Adrenal gland (tissue), 12 donors: ENCODE data around the gene PIK3C2G. TPM values are rescaled to one million over a fixed set of nuclear protein-coding genes. Genes with fewer than 3 reads are reported as not detected.
"Not testable (repeated sequence)": the region's sequence is repeated elsewhere in the genome, so short reads cannot be mapped to it uniquely, and the experiment has no call there.

ENCODE experiments used
- DNase-seq, 7 donors: peaks; one replicate each; pipeline ENCODE4 v3.0.0-alpha.2; 2019 to 2020
- H3K27ac ChIP-seq, 5 donors: fragments of 200-600 bp; sonication (generic) in 4 of 5; 1 replicate in 3 of 5; 2 replicates in 2 of 5; pipeline versions ENCODE4 v1.5.1 to v1.8.0; 2016 to 2020; ENCODE audit warnings: mild to moderate bottlenecking in 1 of 5
- H3K27me3 ChIP-seq: fragments of 200-600 bp; 2 replicates; pipeline ENCODE4 v1.8.0; 2021
- H3K36me3 ChIP-seq, 2 donors: fragments of 200-600 bp; replicated peaks in 1 of 2; 1 replicate in 1 of 2; 2 replicates in 1 of 2; pipeline versions ENCODE4 v1.5.1 to v1.8.0; 2018 to 2022
- H3K4me1 ChIP-seq, 2 donors: fragments of 200-600 bp; replicated peaks in 1 of 2; 1 replicate in 1 of 2; 2 replicates in 1 of 2; pipeline versions ENCODE4 v1.5.1 to v1.8.0; 2018 to 2021
- H3K4me3 ChIP-seq, 4 donors: fragments of 200-600 bp; sonication (generic) in 3 of 4; one replicate each; pipeline ENCODE4 v1.5.1; 2016 to 2018
- H3K9me3 ChIP-seq, 3 donors: fragments of 200-600 bp; sonication (generic) in 1 of 3; replicated peaks in 1 of 3; 1 replicate in 2 of 3; 2 replicates in 1 of 3; pipeline versions ENCODE4 v1.5.1 to v1.8.0; 2016 to 2021
- CTCF ChIP-seq, 6 experiments: fragments of 450-650 bp in 4 of 6; fragments of 200-600 bp in 2 of 6; sonication (generic) in 1 of 6; IDR thresholded peaks; 1 replicate in 5 of 6; 2 replicates in 1 of 6; pipeline versions ENCODE4 v1.5.1 to v1.8.0; 2016 to 2021; ENCODE audit warnings: antibody characterized with exemption in 6 of 6, mild to moderate bottlenecking in 2 of 6, moderate library complexity in 1 of 6
- POLR2A ChIP-seq, 2 donors: fragments of 450-650 bp; IDR thresholded peaks; one replicate each; pipeline ENCODE4 v1.6.1; 2017; ENCODE audit warnings: antibody characterized with exemption in 2 of 2, mild to moderate bottlenecking in 2 of 2, moderate library complexity in 1 of 2
- WGBS, 4 donors: extraction: QIAGEN DNeasy Blood & Tissue Kit in 2 of 4; methylation state at CpG; one replicate each; pipeline versions ENCODE4 v1.1.5 to v1.1.7; 2013 to 2017; 5-methylcytosine and 5-hydroxymethylcytosine counted together
- intact Hi-C, 2 donors: fragments of 100-400 bp; cut with DNase I; formaldehyde crosslinking; loops; one replicate each; pipeline versions ENCODE4 v1.14.1 to v1.15.0; 2022 to 2023
- polyA plus RNA-seq, 3 donors: library from polyadenylated mRNA; stranded (reverse); fragments of 200-250 nt in 2 of 3; fragments of 350-450 nt in 1 of 3; fragmentation: Illumina TruSeq in 1 of 3; extraction: RNeasy Lipid Tissue Mini Kit (QIAGEN cat#74804) in 1 of 3; gene quantifications; one replicate each; pipeline ENCODE4 v1.2.3, GENCODE V29; 2013 to 2014
- total RNA-seq, 9 donors: library from RNA; depleted of rRNA in 4 of 9; stranded (reverse); fragments of >200 nt in 4 of 9; fragments of 120-200 nt in 1 of 9; fragmentation: NEBNext Ultra II Directional in 1 of 9; extraction: Animal tissue kit (Norgen Biotek cat#: 25700) in 1 of 9; gene quantifications; one replicate each; pipeline versions ENCODE4 v1.1.0 to v1.2.4, GENCODE V29; 2013 to 2023
- donor health status: healthy with polysubstance abuse.
- donor health status: Bipolar disorder and iron deficiency.
- donor health status: DM: yes; HTN: yes; CAD: no.
- donor health status: DM: no; HTN: no; CAD: no.
- donor health status: DM: no; HTN: no; CAD: no.
- donor health status: DM: yes; HTN: yes; CAD: no.

Gene PIK3C2G
- total and polyA plus RNA-seq, 12 donors = 0.11 to 1.3 (median 0.54) TPM

GRCh38 chr12:18521461-18521860 lies 260.1 kb downstream of the PIK3C2G start:
- intact Hi-C loops = no loop called here
- Histone ChIP-seq H3K4me3 (no peak overlapping the region), H3K4me1 (no peaks in the 10 kb centered on the region), H3K9me3 (peaks cover 0 to 13% (median 0%) of the 10 kb centered on the region in 3 donors), H3K27ac (no peak overlapping the region), H3K36me3 (no peaks in the 10 kb centered on the region), H3K27me3 (no peaks in the 10 kb centered on the region)
- WGBS, 4 donors = 91 to 100% (median 97%) methylated on average over 4 to 6 of the region's 6 CpGs
- TF ChIP-seq CTCF (IDR thresholded peaks at IDR 0.05) (no peak), POLR2A (IDR thresholded peaks at IDR 0.05) (no peak)
- no peak for DNase-seq

GRCh38 chr12:18522806-18523205 lies 261.5 kb downstream of the PIK3C2G start:
- no peak for DNase-seq
- Histone ChIP-seq H3K4me1 (no peaks in the 10 kb centered on the region), H3K27me3 (no peaks in the 10 kb centered on the region), H3K9me3 (peaks cover 0 to 13% (median 0%) of the 10 kb centered on the region in 3 donors), H3K36me3 (no peaks in the 10 kb centered on the region), H3K27ac (no peak overlapping the region), H3K4me3 (no peak overlapping the region)
- WGBS, 4 donors = 54 to 81% (median 70%) methylated on average over 1 of the region's 1 CpG
- intact Hi-C loops = no loop called here
- TF ChIP-seq CTCF (IDR thresholded peaks at IDR 0.05) = no peak
- TF ChIP-seq POLR2A (IDR thresholded peaks at IDR 0.05) = no peak

DNA sequence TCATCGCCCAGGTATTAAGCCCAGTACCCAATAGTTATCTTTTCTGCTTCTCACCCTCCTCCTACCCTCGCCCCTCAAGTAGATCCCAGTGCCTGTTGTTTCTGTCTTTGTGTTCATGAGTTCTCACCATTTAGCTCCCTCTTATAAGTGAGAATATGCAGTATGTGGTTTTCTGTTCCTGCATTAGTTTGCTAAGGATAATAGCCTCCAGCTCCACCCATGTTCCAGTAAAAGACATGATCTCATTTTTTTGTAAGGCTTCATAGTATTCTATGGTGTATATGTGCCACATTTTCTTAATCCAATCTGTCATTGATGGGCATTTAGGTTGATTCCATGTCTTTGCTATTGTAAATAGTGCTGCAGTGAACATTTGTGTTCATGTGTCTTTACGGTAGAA lies 281.2 kb downstream of the PIK3C2G start:
- H3K9me3 ChIP-seq, H3K4me3 ChIP-seq, intact Hi-C loops, H3K27me3 ChIP-seq, H3K27ac ChIP-seq, DNase-seq, H3K36me3 ChIP-seq: not testable (repeated sequence)
- peaks cover 20 to 33% of the 10 kb centered on the region in 2 donors for H3K4me1 ChIP-seq
- 92 to 99% (median 93%) methylated on average over 3 of the region's 3 CpGs for WGBS, 4 donors

- intact Hi-C loops = no loop called here
- H3K4me3 ChIP-seq = no peak overlapping the region
- peak in 5 of 7 donors; percentile 20 to 50 (median 32) for DNase-seq
- H3K27ac ChIP-seq = peak overlapping the region in 4 of 5 donors; percentile 13 to 70 (median 58)
- no peaks in the 10 kb centered on the region for H3K36me3 ChIP-seq
- 70 to 93% (median 84%) methylated on average over 1 of the region's 1 CpG for WGBS, 4 donors
- no peaks in the 10 kb centered on the region for H3K27me3 ChIP-seq
- TF ChIP-seq CTCF (IDR thresholded peaks at IDR 0.05) (no peak), POLR2A (IDR thresholded peaks at IDR 0.05) (peak in 1 of 2 donors; percentile 32)
- no peaks in the 10 kb centered on the region for H3K9me3 ChIP-seq
- H3K4me1 ChIP-seq = peaks cover 20 to 33% of the 10 kb centered on the region in 2 donors
Observed at GRCh38 chr12:18546399-18546798, 285.1 kb downstream of the PIK3C2G start.

DNA sequence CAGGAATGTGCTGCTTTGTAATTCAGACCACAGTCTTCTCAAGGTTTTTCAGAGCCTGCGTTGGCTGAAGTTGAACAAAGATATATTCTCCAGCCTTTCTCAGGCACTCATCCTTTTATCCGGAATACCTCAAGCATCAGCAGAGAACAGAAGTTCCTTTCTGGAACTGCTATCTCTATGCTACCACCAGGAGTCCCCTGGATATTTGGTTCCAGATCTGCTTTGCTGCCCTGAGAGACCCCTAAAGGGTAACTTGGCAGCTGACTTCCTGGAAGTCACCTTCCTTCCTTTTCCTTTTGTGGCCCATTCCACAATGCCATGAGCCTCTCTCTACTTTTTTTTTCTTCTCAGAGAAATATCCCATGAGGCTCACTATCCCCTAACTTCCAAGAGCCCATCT lies 288.3 kb downstream of the PIK3C2G start:
- intact Hi-C loops = no loop called here
- 88 to 91% (median 90%) methylated on average over 2 of the region's 2 CpGs for WGBS, 4 donors
- Histone ChIP-seq H3K27ac (no peak overlapping the region), H3K27me3 (no peaks in the 10 kb centered on the region), H3K4me1 (peaks cover 17 to 28% of the 10 kb centered on the region in 2 donors), H3K36me3 (no peaks in the 10 kb centered on the region), H3K9me3 (no peaks in the 10 kb centered on the region), H3K4me3 (no peak overlapping the region)
- TF ChIP-seq POLR2A (IDR thresholded peaks at IDR 0.05) = no peak
- TF ChIP-seq CTCF (IDR thresholded peaks at IDR 0.05) = no peak
- DNase-seq = no peak
